PFSK-1 (cell line): ENCODE results near the gene APOL1.

Experiments used
- FOXP2 ChIP-seq: optimal IDR thresholded peaks from 2 replicates; pipeline ENCODE3; 2011; ENCODE audit warnings: borderline replicate concordance, control low read depth, inconsistent platforms; ENCODE audit not compliant: insufficient read depth; ENCODE audit errors: extremely low read length, extremely low read depth
- POLR2AphosphoS5 ChIP-seq: IDR thresholded peaks from 2 replicates; pipeline ENCODE4 v1.6.1; 2012; ENCODE audit warnings: low read depth, mild to moderate bottlenecking, control low read depth, low read length, moderate library complexity
- SIN3A ChIP-seq: IDR thresholded peaks from 2 replicates; pipeline ENCODE4 v1.6.1; 2012; ENCODE audit warnings: mild to moderate bottlenecking, low read length, moderate library complexity, borderline replicate concordance; ENCODE audit not compliant: insufficient read depth
- TAF1 ChIP-seq: IDR thresholded peaks from 2 replicates; pipeline ENCODE4 v1.6.1; 2012; ENCODE audit warnings: low read length, control low read depth, borderline replicate concordance; ENCODE audit not compliant: insufficient read depth

GRCh38 chr22:36225333-36225922, 27.5 kb upstream of the APOL1 start:
- no peak for TF ChIP-seq SIN3A
- TF ChIP-seq POLR2AphosphoS5: no peak
- TF ChIP-seq TAF1: no peak
- no peak for TF ChIP-seq FOXP2
